ENCODE data around the gene SSBP1.

GRCh38 chr7:141788296-141788695 lies 50.1 kb downstream of the SSBP1 start:
- TF ChIP-seq, protein P1, sequence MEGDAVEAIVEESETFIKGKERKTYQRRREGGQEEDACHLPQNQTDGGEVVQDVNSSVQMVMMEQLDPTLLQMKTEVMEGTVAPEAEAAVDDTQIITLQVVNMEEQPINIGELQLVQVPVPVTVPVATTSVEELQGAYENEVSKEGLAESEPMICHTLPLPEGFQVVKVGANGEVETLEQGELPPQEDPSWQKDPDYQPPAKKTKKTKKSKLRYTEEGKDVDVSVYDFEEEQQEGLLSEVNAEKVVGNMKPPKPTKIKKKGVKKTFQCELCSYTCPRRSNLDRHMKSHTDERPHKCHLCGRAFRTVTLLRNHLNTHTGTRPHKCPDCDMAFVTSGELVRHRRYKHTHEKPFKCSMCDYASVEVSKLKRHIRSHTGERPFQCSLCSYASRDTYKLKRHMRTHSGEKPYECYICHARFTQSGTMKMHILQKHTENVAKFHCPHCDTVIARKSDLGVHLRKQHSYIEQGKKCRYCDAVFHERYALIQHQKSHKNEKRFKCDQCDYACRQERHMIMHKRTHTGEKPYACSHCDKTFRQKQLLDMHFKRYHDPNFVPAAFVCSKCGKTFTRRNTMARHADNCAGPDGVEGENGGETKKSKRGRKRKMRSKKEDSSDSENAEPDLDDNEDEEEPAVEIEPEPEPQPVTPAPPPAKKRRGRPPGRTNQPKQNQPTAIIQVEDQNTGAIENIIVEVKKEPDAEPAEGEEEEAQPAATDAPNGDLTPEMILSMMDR (IDR thresholded peaks at IDR 0.05) = no peak
- TF ChIP-seq POLR2A (IDR thresholded peaks at IDR 0.05) = no peak
